GM19324 (cell line): Measurements from ENCODE around the gene MUS81.
A peak's percentile ranks its signal among the peaks of the same experiment; 100 is the strongest.
"Not testable (repeated sequence)": the region's sequence is repeated elsewhere in the genome, so short reads cannot be mapped to it uniquely, and the experiment has no call there.

Experiments
- ATAC-seq: cut with Tn5 transposase; IDR thresholded peaks from one replicate; pipeline ENCODE4 v1.9.1; 2021; ENCODE audit warnings: mild to moderate bottlenecking, moderate library complexity; ENCODE audit not compliant: unreplicated experiment, low FRiP score

Gene MUS81

GRCh38 chr11:65844231-65844872 lies 15.9 kb upstream of the MUS81 start:
- no peak for ATAC-seq

GRCh38 chr11:65847746-65848145 lies 12.5 kb upstream of the MUS81 start:
- ATAC-seq: no peak

GRCh38 chr11:65848693-65849092 lies 11.5 kb upstream of the MUS81 start:
- not testable (repeated sequence) for ATAC-seq

DNA sequence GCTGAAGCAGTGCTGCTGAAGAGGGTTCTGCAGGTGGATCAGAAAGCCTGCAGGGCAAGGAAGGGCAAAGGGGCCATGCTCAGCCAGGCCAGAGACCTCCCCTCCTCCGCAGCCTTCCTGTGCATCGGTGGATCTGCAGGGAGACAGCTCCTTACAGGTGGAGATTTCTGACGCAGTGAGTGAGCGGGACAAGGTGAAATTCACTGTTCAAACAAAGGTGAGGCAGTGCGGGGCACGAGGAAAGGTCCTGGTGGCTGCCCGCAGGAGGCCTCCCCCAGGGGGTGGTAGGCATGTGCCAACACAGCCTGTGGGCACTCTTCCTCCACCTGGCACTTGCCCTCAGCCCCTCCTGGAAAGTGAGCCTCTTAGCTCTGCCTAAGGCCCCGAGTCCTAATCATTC lies 10.9 kb upstream of the MUS81 start:
- no peak for ATAC-seq

DNA sequence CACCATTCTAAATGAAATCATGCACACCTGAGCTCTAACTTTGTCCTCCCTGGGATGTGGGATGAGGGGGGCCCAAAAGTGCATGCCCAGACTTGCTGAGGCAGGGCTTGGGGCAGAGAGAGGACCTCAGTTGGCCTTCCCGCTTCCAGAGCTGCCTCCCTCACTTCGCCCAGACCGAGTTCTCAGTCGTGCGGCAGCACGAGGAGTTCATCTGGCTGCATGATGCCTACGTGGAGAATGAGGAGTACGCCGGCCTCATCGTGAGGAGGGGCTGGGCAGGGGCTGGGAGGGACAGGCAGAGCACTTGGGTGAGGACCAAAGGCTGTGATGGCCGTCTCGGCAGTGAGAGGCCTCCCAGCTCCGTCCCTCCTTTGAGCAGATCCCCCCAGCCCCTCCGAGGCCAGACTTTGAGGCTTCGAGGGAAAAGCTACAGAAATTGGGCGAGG lies 10.4 kb upstream of the MUS81 start:
- ATAC-seq: no peak

DNA sequence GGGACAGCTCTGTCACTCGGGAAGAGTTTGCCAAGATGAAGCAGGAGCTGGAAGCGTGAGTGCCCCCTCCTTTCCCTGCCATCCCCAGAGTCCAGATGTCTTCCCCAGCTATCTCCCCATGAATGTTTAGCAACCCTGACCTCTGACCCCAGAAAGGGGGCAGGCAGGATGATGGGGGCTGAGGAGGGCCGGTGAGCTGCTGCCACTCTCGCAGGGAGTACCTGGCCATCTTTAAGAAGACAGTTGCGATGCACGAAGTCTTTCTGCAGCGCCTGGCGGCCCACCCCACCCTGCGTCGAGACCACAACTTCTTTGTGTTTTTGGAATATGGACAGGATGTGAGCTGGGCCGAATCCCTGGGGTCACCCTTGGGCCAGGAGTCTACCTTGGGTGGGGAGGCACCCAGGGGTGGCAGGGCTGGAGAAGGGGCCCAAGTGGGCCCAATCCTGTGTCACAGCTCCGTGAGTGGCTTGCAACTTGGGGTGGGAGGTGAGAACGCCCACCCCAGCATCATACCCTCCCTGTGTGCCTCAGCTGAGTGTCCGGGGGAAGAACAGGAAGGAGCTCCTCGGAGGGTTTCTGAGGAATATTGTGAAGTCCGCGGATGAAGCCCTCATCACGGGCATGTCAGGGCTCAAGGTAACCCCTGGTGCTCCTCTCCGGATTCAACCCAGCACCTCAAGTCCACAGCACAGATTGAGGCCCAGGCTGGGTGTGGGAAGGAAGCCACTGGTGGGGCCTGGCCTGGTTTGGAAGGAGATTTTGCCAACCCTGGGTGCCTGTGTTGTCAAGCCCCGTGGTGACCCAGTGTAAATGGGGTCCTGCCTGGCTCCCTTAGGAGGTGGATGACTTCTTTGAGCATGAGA lies 9.8 kb upstream of the MUS81 start:
- ATAC-seq: no peak

DNA sequence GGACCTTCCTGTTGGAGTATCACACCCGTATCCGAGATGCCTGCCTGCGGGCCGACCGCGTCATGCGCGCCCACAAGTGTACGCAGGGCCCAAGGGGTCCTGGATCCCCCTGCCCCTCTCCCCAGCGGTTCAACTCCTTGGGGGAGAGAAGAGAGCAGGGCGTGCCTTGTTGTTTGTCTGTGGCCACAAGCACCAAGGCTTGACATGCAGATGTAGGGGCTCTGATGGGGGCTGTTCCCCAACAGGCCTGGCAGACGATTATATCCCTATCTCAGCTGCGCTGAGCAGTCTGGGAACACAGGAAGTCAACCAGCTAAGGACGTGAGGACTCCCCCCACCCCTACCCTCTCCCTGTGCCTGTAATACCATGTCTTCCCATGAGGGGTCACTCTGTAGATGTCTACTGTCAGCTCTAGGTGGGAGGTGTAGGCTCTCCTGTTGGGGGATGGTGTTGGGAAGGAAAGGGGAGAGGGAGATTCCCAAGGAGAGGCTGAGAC lies 9.1 kb upstream of the MUS81 start:
- ATAC-seq: no peak

DNA sequence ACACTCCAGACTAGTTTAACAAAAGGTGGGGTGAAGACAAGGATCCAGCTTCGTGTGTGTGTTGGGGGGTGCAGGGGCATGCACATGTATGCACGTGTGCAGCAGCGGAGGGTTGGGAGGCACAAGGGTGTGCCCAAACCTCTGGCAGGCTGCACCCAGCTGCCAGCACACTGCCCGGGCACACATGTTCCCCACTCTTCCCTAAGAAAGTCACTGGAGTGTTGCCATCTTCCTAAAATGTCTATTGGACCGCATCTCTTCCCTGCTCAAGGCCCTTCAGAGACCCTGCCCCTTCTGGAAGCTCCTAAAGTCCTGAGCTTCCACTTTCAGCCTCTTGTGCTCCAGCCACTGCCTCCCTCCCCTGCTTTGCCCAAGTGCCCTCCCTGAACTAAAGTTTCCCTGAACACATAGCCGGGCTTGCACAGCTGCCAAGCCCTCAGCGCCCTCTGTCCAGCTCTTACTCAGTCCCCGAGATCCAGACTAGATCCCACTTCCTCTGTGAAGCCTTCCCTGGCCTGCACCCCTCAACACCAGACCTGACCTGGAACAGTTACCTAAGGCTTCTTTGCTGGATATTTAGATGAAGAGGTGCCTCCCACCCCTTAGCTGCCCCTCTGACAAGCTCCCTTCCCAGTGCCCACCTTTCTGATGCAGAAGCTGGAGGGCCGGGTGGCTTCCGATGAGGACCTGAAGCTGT lies 8.3 kb upstream of the MUS81 start:
- no peak for ATAC-seq

DNA sequence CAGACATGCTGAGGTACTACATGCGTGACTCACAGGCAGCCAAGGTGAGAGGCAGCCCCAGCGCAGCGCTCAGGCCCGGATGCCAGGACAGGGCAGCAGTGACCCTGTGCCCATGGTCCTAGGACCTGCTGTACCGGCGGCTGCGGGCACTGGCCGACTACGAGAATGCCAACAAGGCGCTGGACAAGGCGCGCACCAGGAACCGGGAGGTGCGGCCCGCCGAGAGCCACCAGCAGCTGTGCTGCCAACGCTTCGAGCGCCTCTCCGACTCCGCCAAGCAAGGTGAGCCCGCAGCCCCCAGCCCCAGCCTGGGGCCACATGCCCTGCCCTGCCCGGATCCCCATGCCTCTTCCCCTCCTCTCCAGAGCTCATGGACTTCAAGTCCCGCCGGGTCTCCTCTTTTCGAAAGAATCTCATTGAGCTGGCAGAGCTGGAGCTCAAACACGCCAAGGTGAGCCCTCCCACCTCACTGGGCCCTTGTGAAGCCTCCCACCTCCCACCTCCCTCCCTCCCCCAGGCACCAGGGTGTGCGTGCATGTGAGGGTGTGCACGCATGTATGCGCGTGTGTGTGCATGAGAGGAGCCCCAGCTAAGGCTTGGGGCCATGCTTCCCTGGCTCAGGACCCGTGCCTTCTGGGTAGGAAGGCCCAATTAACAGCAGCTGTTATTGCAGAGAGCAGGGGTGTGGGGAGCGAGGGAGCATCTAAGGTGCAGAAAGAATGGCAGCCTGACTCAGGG lies 7.6 kb upstream of the MUS81 start:
- ATAC-seq: no peak

DNA sequence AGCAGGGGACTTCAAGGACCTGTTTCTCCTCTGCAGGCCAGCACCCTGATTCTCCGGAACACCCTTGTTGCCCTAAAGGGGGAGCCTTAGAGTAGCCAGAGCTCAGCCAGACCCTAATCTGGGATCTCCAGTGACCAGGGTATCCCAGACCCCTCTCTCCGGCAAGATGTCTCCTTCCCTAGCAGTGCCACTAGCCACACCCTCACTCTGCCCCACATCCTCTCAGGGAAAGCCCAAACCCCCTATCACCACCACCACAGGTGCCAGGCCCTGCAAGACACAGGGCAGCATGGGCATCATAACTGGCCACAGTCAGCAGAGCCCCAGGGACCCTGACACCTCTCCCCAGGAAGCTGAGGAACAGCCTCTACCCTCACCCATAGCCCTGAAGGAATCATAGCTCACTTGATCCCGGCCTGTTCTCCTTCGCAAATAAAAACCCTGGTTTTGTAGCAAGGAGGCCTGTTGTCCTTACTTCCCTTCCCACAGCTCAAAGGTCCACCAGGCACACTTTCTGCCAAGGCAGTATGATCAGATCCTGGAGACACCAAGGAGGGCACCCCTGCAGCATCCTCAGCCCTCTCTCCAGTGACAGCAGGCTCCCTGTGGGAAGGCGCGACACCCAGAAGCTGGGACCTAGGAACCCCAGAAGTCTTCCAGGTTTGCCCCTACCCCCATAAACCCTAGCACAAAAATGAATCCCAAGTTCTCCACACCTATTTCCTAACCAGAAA lies 6.8 kb upstream of the MUS81 start:
- ATAC-seq: no peak

GRCh38 chr11:65854161-65854592 lies 6.1 kb upstream of the MUS81 start:
- ATAC-seq: no peak

- no peak for ATAC-seq
These were observed 5.1 kb upstream of the MUS81 start for GRCh38 chr11:65854852-65855837.

DNA sequence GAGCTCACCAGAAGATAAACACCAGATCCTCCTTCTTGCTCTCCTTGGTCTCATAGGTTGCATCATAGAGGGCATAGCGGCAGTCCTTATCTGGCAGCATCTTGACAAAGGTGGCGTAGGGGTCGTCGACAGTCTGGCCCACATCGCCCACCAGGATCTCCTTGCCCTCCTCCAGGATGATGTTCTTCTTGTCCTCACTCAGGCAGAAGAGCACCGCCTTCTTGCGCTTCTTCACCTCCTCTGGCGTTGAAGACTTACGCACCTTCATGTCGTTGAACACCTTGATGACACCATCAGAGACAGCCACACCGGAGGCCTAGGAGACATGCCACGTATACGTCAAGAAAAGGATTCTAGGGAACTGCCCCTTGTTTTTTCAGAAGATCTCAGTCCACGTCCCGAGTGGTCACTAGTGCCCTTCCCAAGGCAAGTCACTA lies 4.3 kb upstream of the MUS81 start:
- ATAC-seq: no peak

- ATAC-seq: peak; percentile 38
These were observed 3.3 kb upstream of the MUS81 start for GRCh38 chr11:65856689-65857499.

DNA sequence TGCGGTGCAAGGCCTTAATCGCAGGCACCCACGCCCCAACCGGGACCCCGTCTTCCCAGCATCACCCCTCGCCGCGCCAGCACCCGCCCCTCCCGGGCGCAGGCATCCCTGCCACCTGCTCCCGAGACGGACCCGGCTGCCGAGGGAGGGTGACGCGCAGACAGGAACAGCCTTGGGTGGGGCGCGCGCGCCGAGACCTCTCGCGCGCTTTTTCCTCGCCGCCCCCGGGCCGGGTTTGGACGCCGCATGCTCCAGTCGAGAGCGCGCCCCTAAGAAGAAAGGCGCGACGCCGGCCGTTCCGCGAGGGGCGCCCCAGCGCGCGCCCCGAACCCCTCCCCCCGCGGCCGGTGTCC lies 2.8 kb upstream of the MUS81 start:
- ATAC-seq: peak; percentile 10

DNA sequence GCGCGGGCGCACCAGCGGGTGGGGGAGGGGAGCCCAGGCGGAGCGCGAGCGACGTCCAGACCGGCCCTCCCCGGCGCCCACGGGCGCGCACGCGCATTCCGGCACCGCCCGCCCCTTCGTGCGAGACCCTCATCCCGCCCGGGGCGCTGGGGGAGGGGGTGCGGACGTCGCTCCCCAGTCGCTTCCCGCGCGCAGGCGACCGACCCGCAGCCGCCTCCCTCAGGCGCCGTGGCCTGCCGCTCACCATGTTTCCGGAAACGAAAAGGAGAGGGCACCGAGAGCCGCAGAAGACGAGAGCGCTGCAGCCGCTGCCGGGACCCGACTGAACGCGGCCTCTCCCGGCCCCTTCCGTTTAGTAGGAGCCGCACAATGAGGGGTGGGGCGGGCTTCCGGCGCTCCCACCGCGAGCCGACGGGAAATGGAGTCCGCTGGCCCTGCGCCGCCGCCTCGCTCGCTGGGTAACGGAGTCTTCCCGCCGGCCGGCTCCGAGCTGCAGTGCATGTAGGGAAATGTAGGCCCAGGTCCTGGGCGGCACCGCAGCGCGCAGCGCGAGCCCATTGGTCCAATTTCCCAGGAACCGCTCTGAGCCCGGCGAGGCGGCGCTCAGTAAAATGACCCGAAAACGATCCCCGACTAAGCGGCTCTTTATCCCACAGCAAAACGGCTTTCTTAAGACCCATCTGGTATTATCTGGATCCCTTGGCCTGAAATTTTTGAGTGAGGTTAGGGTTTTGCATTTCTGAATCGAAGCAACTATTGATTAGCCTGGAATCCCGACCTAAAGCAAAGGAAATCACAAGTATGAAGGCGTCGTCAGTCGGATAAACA lies 2.2 kb upstream of the MUS81 start, which contains the start of gene CFL1:
TSS of gene CFL1 (minus strand) at position 328 of the 828 bp plus-strand sequence. CDS start at position 247, 81 bp downstream.
- peak; percentile 58 for ATAC-seq

- no peak for ATAC-seq
These were observed 1.5 kb upstream of the MUS81 start for GRCh38 chr11:65858681-65859087.
